ENCODE measurements around the gene UNK.

DNA sequence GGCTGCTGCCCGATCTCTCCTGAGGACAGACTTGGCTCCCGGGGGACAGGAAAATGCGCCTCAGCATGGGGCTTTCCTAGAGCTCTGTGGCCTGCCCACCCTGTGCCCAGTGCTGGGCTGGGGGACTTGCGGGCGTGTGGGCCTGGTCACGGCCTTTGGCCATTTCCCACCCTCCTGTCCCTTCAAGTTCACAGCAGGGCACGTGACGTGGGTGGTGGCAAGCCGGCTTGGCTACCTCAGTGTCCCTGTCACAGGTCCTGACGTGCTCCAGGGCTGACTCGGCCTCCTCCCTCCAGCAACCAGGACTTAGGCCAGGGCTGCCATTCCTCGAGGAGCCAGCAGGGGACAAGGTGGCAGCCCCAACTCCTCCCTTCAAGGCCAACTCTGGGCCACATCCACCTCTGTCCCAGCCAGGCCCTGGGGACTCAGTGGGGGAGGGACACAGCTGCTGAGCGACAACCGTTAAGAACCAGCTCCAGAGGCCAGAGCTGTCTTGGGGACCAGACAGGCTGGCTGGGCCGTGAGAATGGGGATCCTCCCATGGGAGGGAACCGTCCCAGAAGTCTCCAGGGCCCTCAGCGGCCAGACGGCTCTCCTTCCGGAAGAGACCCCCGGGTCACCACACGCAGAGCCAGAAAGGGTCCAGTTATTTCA, 60.6 kb downstream of the UNK start:
- TF ChIP-seq, protein P1, sequence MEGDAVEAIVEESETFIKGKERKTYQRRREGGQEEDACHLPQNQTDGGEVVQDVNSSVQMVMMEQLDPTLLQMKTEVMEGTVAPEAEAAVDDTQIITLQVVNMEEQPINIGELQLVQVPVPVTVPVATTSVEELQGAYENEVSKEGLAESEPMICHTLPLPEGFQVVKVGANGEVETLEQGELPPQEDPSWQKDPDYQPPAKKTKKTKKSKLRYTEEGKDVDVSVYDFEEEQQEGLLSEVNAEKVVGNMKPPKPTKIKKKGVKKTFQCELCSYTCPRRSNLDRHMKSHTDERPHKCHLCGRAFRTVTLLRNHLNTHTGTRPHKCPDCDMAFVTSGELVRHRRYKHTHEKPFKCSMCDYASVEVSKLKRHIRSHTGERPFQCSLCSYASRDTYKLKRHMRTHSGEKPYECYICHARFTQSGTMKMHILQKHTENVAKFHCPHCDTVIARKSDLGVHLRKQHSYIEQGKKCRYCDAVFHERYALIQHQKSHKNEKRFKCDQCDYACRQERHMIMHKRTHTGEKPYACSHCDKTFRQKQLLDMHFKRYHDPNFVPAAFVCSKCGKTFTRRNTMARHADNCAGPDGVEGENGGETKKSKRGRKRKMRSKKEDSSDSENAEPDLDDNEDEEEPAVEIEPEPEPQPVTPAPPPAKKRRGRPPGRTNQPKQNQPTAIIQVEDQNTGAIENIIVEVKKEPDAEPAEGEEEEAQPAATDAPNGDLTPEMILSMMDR (IDR thresholded peaks at IDR 0.05) = peak; percentile 64 to 88 (median 80)
- TF ChIP-seq POLR2A (IDR thresholded peaks at IDR 0.05) = peak in 1 of 2 donors; percentile 46

All from heart left ventricle (tissue), 13 donors.